GM18520 (cell line): ENCODE measurements around the gene TIA1.

Experiments used
- ATAC-seq: cut with Tn5 transposase; IDR thresholded peaks from one replicate; pipeline ENCODE4 v1.9.1; 2021; ENCODE audit not compliant: unreplicated experiment

TIA1 gene

DNA sequence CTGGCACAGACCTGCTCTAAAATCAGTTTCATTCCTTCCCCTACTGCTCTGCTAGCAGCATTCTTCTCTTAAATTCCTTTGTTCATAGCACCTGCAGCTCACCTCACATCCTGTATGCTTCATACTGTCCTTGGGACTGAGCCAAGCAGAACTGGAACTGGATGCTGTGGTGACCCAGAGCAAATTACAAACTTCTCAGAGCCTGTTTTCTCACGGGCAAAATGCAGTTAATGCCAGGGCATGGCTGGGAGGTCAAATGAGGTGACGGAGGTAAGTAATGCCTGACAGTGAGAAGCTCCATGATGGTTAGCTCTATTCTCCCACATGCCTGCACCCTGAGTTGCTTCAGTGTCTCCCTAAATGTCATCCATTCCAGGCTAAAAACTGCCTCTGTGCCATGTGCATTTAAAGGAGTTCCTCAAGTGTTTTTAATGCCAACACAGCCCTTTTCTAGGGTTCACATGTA lies 87.3 kb downstream of the TIA1 start:
- ATAC-seq: peak; percentile 69

DNA sequence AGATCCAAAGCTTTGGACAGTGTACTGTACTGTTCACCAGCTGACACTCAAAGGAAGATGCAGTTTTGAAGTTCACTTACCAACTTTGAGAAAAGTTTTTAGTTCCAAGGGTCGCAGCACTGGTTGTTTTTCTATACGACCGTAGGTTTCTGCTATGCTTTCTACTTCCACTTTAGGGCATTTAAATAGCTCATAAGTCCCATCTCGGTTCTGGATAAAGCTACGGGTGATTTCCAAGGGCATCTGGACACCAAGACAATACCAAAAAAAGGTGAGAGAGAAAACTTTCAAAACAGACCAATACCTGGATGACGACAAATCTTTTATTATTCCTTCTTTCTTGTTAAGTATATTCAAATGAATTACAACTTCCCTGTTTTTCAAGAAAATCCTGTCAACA lies 87.9 kb downstream of the TIA1 start:
- no peak for ATAC-seq
